Caki2 (cell line): ENCODE measurements around the gene ANKRD13D. TPM values are rescaled to one million over a fixed set of nuclear protein-coding genes. Genes with fewer than 3 reads are reported as not detected.

Experiments
- DNase-seq: peaks from one replicate; pipeline ENCODE4 v3.0.0-alpha.2; 2015; ENCODE audit warnings: low read depth
- in situ Hi-C: cut with HindIII; loops from 2 replicates; pipeline ENCODE4 v1.10.0; 2016; ENCODE audit warnings: low sequenced_read_pairs, low pct_unique_long_range_greater_than_20kb, mixed read lengths
- total RNA-seq: library from RNA; depleted of rRNA; stranded (reverse); fragments of >200 nt; shearing (Covaris generic); gene quantifications from 2 replicates; pipeline ENCODE4 v1.2.3, GENCODE V29; 2014; ENCODE audit warnings: low replicate concordance

The ANKRD13D gene
- total RNA-seq, 1 experiment from 2014 or later, result 11.7 TPM

DNA sequence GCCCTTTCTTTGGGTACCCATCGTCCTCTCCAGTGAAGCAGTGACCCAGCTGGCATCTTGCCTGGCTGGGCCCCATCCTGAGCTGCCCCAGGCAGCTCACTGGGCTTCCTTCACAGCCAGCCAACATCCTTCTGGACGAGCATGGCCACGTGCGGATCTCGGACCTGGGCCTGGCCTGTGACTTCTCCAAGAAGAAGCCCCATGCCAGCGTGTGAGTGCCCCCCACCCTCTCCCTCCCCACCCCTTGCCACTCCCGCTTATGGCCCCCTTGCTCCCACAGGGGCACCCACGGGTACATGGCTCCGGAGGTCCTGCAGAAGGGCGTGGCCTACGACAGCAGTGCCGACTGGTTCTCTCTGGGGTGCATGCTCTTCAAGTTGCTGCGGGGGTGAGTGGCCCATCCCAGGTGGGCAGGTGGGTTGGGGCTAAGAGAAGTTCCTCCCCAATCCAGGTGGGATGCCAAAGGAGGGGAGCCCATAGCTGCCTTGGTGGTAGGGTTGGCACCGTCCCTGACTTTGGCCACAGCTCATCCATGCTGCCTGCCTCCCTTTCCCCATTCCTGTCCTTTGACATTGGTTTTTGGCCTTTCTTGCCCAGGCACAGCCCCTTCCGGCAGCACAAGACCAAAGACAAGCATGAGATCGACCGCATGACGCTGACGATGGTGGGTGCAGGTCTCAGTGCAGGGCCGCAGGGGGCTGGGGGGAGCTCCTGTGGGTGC lies 6.8 kb upstream of the ANKRD13D start:
- DNase-seq, result no peak
- in situ Hi-C loops, result no loop called here

DNA sequence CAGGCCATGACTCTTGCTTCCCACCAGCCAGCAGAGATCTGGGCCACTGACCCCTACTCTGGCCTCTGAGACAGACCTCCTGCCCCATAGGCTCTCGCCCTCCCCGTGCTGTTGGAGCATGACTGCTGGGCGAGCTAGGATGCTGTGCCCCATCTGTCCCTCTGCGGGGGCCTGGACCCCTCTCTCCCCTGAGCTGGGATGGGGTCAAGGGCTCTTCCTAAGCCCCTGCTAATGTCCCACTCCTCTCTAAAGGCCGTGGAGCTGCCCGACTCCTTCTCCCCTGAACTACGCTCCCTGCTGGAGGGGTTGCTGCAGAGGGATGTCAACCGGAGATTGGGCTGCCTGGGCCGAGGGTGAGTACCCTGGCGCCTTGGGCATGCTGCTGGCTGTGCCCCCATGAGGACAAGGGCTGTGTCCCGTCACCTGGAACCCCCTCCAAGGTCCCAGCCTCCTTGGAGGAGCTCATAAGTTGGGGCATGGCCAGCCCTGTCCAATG lies 6.2 kb upstream of the ANKRD13D start:
- in situ Hi-C loops, result no loop called here
- DNase-seq, result no peak

DNA sequence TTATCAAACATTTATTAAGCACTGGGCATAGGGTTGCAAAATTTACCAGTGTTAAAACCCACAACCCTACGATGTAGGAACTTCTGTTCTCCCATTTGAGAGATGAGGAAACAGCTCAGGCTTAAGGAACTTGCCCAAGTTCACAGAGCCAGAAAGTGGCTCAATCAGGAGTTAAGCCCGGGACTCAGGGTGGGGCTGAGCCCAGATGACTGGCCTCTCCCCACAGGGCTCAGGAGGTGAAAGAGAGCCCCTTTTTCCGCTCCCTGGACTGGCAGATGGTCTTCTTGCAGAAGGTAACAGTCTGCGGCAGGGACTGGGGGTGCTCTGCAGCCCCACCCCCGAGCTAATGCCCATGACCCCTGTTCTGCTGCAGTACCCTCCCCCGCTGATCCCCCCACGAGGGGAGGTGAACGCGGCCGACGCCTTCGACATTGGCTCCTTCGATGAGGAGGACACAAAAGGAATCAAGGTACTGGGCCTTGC lies 5.6 kb upstream of the ANKRD13D start:
- in situ Hi-C loops, result no loop called here
- no peak for DNase-seq

DNA sequence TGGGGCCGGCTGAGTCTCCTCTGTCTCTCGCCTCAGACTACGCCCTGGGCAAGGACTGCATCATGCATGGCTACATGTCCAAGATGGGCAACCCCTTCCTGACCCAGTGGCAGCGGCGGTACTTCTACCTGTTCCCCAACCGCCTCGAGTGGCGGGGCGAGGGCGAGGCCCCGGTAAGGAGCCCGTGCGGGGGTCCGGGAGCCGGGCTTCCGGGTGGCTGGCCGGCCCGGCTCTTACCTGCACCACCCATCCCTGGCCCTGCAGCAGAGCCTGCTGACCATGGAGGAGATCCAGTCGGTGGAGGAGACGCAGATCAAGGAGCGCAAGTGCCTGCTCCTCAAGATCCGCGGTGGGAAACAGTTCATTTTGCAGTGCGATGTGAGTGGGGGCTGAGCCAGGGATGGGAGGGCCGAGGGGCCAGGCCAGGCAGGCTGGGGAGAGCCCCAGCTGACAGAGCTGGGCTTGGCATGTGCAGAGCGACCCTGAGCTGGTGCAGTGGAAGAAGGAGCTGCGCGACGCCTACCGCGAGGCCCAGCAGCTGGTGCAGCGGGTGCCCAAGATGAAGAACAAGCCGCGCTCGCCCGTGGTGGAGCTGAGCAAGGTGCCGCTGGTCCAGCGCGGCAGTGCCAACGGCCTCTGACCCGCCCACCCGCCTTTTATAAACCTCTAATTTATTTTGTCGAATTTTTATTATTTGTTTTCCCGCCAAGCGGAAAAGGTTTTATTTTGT lies 4.1 kb upstream of the ANKRD13D start:
- in situ Hi-C loops, result no loop called here
- no peak for DNase-seq

DNA sequence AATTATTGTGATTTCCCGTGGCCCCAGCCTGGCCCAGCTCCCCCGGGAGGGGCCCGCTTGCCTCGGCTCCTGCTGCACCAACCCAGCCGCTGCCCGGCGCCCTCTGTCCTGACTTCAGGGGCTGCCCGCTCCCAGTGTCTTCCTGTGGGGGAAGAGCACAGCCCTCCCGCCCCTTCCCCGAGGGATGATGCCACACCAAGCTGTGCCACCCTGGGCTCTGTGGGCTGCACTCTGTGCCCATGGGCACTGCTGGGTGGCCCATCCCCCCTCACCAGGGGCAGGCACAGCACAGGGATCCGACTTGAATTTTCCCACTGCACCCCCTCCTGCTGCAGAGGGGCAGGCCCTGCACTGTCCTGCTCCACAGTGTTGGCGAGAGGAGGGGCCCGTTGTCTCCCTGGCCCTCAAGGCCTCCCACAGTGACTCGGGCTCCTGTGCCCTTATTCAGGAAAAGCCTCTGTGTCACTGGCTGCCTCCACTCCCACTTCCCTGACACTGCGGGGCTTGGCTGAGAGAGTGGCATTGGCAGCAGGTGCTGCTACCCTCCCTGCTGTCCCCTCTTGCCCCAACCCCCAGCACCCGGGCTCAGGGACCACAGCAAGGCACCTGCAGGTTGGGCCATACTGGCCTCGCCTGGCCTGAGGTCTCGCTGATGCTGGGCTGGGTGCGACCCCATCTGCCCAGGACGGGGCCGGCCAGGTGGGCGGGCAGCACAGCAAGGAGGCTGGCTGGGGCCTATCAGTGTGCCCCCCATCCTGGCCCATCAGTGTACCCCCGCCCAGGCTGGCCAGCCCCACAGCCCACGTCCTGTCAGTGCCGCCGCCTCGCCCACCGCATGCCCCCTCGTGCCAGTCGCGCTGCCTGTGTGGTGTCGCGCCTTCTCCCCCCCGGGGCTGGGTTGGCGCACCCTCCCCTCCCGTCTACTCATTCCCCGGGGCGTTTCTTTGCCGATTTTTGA lies 3.3 kb upstream of the ANKRD13D start:
- DNase-seq, result no peak
- in situ Hi-C loops, result no loop called here

DNA sequence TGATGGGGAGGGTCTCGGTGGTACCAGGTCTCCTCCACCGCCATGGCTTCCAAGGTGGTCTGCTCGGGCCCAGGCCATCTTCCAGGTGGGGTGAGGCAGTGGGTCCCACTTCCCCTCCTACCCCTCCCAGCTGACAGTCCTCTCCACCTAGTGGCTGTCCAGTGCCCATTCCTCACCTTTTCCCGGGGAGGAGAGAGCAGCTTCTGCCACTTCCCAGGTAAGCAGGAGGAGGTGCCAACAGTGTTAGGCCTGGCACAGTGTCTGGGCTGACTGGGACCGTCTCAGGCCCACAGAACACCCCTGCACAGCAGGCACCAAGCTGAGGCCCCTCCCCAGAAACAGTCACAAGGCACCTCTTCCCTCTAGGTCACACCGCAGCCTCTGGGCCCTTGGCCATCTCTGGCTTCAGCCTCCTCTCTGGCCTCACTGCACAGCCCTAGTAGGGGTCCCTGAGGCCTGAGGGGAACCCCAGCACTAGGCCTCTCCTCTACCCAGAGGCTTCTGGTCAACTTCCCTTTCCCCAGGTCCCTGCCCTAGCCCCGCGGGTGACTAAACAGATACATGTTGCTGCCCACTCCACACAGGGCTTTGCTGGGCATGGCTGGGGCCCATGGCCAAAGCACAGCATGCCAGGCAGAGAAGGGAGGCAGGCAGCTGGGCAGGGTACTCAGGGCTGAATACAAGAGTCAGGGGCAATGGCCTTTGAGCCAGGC lies 2.3 kb upstream of the ANKRD13D start:
- in situ Hi-C loops, result no loop called here

DNA sequence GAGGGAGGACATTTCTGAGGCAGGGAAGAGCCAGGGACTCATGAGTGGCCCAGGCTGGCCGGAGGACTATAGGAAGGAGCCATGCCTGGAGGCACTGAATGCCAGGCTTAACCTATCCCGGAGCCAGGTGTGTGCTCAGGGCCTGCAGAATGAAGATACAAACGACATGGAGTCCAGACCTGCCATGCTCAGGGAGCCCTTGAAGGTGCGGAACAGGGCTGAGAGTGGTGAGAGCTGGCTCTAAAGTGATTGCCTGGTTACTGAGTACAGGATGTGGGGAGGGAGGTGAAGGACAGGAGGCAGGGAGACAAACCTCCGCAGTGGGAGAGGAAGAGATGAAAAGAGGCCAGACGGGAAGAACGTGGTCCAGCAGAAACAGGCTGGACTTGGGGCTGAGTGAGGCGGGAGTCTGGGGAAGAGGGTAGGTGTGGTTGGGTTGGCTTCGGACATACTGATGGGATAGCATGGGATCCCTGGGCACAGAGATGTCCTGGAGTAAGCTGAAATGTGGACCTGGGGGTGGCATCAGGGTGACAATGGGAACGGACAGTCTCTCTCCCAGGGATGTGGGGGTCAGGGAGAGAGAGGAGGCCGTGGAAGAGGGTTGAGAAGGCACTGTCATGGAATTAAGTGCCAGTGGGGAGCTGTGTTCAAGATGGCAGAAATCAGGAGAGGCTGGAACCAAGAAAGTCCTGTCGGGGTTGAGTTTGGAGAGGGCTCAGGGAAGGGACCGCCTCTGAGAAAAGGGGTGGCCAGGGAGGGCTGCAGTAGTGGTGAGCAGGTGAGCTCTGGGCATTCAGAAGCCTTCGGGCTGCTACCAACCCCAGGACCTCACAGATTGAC lies 1.5 kb upstream of the ANKRD13D start:
- no peak for DNase-seq
- in situ Hi-C loops, result no loop called here

More for the DNA sequence above, 2.3 kb upstream of the ANKRD13D start:
- no peak for DNase-seq

DNA sequence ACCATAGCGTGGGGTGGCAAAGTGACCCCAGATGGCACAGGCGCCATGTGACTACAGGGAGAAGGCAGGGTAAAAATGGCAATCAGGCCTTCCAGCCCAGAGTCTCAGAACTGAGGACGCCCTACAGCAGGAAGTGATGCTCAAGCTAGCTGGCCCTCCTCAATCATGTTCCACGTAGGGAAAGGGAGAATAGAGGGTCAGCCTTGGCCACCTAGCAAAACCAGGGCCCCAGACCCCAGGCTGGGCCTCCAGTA lies 978 bp upstream of the ANKRD13D start:
- no peak for DNase-seq
- in situ Hi-C loops, result no loop called here

DNA sequence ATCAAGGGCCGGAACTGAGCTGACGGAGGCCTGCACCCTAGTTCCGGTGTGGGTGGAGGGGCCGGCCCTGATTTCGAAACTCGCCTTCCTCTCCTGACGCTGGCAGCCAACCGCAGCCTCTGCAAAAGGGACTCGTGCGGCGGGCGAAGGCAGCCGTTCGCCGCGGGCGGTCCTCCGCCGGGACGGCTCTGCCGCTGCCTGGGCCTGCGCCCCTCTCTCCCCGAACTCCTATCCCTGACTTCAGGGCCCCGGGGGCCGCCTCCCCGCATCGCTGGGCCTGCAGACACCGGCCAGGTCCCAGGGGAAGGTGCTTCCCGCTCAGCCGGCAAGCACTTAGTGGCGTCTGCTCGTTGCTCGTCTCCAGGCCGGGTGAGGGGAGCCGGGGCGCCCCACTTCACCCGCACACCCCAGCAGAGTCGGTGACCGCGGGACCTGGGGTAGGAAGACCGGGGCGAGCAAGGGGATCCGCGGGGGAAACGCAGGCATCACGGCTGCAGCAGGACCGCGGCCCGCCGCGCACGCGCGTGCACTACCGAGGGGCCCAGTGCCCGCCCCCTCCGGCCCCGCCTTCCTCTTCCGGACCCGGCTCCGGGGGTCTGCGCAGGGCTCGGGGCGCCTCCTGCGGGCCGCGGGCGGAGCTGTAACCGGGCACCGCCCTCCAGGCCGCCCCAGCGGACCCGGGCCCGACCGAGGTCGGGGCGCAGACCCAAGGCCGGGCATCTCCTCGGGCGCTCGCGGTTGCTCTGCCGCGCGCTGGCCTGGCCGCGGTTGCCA lies 464 bp upstream of the ANKRD13D start:
- peak; percentile 84 for DNase-seq
- in situ Hi-C loops, result no loop called here

DNA sequence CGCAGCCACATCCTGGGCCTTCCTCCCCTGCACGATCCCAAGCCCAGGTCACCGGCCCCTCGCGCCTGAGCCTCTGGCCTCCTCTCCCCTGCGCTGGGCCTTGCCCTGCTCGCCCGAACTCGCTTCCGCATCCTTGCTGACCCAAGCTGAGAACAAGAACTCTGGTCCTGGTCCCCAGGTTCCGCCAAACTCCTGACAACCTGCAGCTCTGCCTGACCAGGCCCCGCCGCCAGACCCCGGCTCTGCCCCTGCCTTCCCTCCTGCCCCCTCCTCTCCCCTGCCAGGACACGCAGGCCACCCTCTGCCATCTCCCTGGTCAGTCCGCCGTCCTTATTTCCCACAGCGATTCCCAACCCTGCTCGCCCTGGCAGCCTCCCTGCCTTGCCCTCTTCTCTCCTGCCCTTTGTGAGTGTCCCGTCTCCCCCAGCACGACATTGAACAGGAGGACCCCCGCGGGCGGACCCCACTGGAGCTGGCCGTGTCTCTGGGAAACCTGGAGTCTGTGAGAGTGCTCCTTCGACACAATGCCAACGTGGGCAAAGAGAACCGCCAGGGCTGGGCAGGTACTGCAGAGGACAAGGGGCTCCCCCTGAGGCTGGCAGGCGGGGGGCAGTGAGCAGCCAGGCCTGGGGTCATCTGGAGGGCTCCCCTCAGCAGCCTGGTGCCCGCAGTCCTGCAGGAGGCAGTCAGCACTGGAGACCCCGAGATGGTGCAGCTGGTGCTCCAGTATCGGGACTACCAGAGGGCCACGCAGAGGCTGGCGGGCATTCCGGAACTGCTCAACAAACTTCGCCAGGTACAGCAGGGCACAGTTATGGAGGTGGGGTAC lies 762 bp downstream of the ANKRD13D start:
- no peak for DNase-seq
- in situ Hi-C loops, result no loop called here

DNA sequence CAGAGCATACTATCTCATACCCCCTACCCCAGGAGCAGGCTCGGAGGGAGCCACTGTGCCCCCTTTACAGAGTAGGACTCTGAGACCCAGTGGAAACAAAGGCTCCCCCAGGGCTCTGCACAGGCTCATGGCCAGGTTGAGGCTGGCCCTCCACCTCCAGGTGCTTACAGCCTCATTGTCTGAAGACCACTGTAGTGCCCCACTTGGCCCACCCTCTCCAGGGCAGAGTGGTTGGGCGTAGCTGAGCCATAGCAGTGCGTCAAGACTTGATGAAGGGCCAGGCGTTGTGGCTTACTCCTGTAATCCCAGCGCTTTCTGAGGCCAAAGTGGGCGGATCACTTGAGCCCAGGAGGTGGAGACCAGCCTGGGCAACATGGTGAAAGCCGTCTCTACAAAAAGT lies 1.7 kb downstream of the ANKRD13D start:
- in situ Hi-C loops, result no loop called here
- no peak for DNase-seq

DNA sequence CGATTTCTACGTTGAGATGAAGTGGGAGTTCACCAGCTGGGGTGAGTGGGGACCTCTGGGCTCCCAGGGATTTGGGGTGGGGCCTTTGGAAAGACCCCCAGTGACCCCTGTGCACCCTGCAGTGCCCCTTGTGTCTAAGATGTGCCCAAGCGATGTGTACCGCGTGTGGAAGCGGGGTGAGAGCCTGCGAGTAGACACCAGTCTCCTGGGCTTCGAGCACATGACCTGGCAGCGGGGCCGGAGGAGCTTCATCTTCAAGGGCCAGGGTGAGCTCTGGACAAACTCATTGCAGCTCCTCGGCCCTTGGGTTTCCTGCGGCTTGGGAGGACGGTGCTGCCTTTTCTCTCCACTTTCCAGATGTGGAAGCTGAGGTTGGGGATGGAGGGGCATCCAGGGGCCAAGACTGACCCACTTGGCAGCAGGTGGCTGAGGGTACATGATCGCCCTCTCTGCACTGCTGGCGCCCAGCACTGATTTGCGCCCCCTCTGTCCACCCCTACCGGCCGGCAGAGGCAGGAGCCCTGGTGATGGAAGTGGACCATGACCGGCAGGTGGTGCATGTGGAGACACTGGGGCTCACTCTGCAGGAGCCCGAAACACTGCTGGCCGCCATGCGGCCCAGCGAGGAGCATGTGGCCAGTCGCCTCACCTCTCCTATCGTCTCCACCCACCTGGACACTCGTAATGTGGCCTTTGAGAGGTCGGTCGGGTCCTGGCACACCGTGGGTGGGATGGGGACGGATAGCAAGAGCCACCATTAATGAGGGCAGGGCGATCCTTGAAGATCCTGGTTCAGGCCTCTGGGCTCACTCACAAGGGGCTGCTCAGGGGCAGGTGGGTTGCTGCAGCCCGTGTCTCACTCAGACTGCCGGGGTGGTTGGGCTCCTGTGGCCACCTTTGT lies 2.6 kb downstream of the ANKRD13D start:
- no peak for DNase-seq
- in situ Hi-C loops, result no loop called here

DNA sequence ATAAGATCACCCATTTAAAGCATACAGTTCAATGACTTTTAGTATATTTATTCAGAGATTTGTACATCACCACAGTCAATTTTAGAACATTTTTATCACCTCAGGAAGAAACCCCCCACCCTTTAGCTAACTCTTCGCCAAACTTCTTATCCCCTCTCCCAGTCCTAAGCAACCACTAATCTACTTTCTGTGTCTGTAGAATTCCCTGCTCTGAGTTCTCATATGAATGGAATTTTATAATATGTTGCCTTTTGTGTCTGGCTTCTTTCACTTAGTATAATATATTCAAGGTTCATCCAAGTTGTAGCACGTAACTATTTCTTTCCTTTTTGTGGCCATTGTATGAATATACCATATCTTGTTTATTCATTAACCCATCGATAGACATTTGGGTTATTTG lies 3.6 kb downstream of the ANKRD13D start:
- DNase-seq, result no peak
- in situ Hi-C loops, result no loop called here

DNA sequence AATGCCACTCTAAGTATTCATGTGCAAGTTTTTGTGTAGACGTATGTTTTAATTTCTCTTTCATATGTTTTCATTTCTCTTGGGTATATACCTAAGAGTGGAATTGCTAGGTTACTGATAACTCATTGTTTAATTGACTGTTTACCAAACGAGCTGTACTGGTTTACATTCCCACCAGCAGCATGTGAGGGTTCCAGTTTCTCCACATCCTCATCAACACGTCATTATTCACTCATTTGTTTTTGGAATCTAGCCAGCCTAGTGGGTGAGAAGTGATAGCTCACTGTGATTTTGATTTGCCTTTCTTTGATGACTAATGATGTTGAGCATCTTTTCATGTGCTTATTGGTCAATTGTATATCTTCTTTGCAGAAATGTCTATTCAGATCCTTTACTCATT lies 4.0 kb downstream of the ANKRD13D start:
- in situ Hi-C loops, result no loop called here

DNA sequence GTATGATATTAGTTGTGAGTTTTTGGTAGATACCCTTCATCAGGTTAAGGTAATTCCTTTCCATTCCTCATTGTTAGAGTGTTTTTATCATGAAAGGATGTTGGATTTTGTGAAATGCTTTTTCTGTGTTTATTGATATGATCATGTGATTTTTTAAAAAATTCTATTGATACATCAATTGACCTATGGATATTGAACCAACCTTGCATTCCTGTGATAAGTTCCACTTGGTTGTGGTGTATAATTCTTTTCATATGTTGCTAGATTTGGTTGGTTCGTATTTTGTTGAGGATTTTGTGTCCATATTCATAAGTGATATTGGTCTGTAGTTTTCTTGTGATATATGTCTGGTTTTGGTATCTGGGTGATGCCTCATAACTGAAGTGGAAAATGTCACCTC lies 6.7 kb downstream of the ANKRD13D start:
- no peak for DNase-seq
- in situ Hi-C loops, result no loop called here

More for the DNA sequence above, 4.0 kb downstream of the ANKRD13D start:
- DNase-seq, result no peak
